Measurements from ENCODE around the gene SLC12A8. TPM values are rescaled to one million over a fixed set of nuclear protein-coding genes. Genes with fewer than 3 reads are reported as not detected.
A peak's percentile ranks its signal among the peaks of the same experiment; 100 is the strongest.

Gene SLC12A8
- total RNA-seq, 1 donor from 2014 or later: 6.1 TPM

DNA sequence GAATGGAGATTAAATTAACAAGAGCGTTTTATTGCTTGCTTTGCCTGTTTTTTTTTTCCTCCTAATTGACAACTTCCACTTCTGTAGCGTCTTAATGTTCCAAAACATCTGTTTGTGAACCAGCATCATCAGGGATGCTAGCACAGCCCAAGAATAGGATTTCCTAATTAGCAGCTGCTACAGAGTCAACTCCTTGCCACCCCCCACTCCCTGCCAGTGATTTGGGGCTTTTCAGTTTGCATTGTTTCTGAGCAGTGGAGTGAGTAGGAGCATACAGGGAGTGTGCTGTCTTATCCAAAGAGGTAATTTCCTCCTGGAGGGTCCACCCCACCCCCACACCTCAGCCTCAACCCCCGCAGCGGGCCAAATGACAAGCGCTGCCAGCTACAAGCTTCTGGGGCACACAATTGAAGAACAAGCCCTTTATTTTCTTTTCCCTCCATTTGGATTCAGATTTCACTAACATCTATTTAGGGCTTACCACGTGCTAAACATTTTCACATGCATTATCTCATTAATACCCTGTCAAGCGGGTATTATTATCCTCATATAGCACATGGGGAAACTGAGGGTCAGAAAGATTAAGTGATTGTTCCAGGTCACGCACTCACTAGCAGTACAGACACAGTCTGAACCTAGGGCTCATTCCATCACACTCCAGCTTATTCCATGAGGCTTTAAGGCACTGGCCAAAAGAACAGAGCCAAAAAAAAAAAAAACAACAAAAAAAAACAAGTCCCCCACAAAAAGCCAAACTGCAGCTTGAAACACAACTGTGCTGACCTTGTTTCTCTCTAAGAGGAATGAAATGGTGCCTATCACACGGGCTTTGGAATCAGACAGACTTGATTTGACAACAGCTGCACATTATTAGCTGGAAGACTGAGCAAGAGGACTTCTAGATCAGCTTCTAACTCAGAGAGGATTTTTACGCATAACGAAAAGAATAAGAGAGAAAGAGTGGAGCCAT lies 173.1 kb downstream of the SLC12A8 start:
- peaks cover 6% of the 10 kb centered on the region for H3K36me3 Mint-ChIP-seq (ENCODE audit: low read depth)
- H3K27ac Mint-ChIP-seq (ENCODE audit: unreplicated experiment): peak overlapping the region; percentile 45
- no peaks in the 10 kb centered on the region for H3K27me3 Mint-ChIP-seq (ENCODE audit: low read depth)
- peaks cover 42% of the 10 kb centered on the region for H3K4me1 Mint-ChIP-seq (ENCODE audit: low read depth)
- no peak for DNase-seq (ENCODE audit: low spot score)
- peaks cover 8% of the 10 kb centered on the region for H3K9me3 Mint-ChIP-seq (ENCODE audit: low read depth)
- TF ChIP-seq, protein P1, sequence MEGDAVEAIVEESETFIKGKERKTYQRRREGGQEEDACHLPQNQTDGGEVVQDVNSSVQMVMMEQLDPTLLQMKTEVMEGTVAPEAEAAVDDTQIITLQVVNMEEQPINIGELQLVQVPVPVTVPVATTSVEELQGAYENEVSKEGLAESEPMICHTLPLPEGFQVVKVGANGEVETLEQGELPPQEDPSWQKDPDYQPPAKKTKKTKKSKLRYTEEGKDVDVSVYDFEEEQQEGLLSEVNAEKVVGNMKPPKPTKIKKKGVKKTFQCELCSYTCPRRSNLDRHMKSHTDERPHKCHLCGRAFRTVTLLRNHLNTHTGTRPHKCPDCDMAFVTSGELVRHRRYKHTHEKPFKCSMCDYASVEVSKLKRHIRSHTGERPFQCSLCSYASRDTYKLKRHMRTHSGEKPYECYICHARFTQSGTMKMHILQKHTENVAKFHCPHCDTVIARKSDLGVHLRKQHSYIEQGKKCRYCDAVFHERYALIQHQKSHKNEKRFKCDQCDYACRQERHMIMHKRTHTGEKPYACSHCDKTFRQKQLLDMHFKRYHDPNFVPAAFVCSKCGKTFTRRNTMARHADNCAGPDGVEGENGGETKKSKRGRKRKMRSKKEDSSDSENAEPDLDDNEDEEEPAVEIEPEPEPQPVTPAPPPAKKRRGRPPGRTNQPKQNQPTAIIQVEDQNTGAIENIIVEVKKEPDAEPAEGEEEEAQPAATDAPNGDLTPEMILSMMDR (IDR thresholded peaks at IDR 0.05): no peak
- no peak overlapping the region for H3K4me3 Mint-ChIP-seq (ENCODE audit: unreplicated experiment)

DNA sequence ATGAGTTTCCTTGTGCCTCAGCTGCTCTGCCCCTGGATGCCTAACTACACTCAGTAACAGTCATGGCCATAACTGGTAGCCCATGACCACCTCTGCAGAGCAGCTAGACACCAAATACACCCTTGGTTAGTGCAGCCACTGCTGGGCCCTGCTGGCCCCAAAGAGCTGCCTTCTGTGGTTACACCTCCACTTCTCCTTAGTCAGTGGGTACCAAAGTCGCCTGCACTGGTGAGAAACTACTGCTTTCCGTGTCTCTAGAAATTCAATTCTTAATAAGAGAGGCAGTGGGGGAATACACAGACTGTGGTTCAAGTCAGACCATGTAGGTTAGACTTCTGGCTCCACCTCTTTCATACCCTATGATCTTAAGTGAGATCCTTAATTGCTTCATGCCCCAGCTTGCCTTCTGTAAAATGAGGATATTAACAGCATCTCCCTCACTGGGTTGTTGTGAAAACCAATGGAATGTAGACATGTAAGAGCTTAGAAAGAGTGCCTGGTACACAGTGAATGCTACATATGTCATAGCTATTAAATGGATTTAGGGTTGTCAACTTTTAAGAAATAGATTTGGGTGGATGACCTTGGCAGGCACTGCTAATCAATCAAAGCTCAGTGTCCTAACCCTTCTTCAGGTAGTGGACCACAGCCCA lies 174.9 kb downstream of the SLC12A8 start:
- TF ChIP-seq, protein P1 (IDR thresholded peaks at IDR 0.05): no peak
- no peak overlapping the region for H3K4me3 Mint-ChIP-seq (ENCODE audit: unreplicated experiment)
- H3K36me3 Mint-ChIP-seq (ENCODE audit: low read depth): peaks cover 6% of the 10 kb centered on the region
- no peaks in the 10 kb centered on the region for H3K27me3 Mint-ChIP-seq (ENCODE audit: low read depth)
- H3K9me3 Mint-ChIP-seq (ENCODE audit: low read depth): peaks cover 8% of the 10 kb centered on the region
- H3K27ac Mint-ChIP-seq (ENCODE audit: unreplicated experiment): no peak overlapping the region
- H3K4me1 Mint-ChIP-seq (ENCODE audit: low read depth): peaks cover 51% of the 10 kb centered on the region
- DNase-seq (ENCODE audit: low spot score): no peak

DNA sequence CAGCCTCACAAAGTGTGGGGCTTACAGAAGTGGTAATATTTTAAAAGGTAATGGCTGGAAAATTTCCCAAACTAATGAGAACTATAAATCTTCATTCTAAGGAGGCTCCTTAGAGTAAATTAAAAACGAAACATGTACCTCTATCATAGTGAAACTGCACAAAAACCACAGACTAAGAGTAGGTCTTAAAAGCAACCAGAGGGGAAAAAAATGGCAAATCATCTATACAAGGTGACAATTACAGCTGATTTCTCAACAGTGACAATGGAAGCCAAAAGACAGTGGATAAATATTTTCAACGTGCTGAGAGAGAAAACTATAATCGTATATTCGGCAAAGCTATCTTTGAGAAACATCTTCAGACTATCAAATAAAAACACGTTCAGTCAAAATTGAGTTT lies 177.3 kb downstream of the SLC12A8 start:
- peaks cover 8% of the 10 kb centered on the region for H3K9me3 Mint-ChIP-seq (ENCODE audit: low read depth)
- no peaks in the 10 kb centered on the region for H3K27me3 Mint-ChIP-seq (ENCODE audit: low read depth)
- peaks cover 6% of the 10 kb centered on the region for H3K36me3 Mint-ChIP-seq (ENCODE audit: low read depth)
- TF ChIP-seq, protein P1 (IDR thresholded peaks at IDR 0.05): no peak
- no peak for DNase-seq (ENCODE audit: low spot score)
- no peak overlapping the region for H3K27ac Mint-ChIP-seq (ENCODE audit: unreplicated experiment)
- peaks cover 46% of the 10 kb centered on the region for H3K4me1 Mint-ChIP-seq (ENCODE audit: low read depth)
- H3K4me3 Mint-ChIP-seq (ENCODE audit: unreplicated experiment): no peak overlapping the region

DNA sequence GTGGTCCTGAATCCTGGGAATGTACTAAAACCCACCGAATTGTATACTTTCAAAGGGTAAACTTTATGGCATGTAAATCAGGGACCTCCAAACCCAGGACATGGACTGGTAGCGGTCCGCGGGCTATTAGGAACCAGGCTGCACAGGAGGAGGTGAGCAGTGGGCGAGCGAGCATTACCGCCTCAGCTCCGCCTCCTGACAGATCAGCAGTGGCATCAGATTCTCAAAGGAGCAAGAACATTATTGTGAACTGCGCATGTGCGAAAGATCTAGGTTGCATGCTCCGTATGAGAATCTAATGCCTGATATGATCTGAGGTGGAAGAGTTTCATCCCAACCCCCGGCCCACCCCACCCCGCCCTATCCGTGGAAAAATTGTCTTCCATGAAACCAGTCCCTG lies 178.9 kb downstream of the SLC12A8 start:
- Mint-ChIP-seq H3K27ac (ENCODE audit: unreplicated experiment) (no peak overlapping the region), H3K4me3 (ENCODE audit: unreplicated experiment) (no peak overlapping the region), H3K4me1 (ENCODE audit: low read depth) (peaks cover 37% of the 10 kb centered on the region), H3K36me3 (ENCODE audit: low read depth) (peaks cover 8% of the 10 kb centered on the region), H3K9me3 (ENCODE audit: low read depth) (peaks cover 8% of the 10 kb centered on the region), H3K27me3 (ENCODE audit: low read depth) (no peaks in the 10 kb centered on the region)
- no peak for DNase-seq (ENCODE audit: low spot score)
- TF ChIP-seq, protein P1 (IDR thresholded peaks at IDR 0.05): no peak

DNA sequence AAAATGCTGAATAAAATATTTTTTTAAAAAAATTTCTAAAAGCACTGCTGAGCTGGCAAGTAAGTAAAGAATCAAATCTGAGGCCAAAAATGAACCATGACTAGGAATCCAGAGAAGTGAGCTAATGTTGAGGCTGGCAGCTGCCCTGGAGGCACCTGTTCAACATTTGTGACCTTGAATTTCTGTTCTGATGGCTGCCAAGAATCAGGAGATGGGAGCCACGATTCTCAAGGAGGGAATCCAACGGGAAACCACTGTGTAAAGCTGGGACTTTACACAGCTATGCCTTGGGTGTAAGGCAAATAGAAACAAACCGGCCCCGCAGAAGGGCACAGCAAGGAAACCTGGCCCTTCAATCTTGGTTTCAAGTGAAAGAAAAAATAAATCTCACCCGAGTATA lies 179.4 kb downstream of the SLC12A8 start:
- H3K36me3 Mint-ChIP-seq (ENCODE audit: low read depth): peaks cover 13% of the 10 kb centered on the region
- no peaks in the 10 kb centered on the region for H3K27me3 Mint-ChIP-seq (ENCODE audit: low read depth)
- no peak for DNase-seq (ENCODE audit: low spot score)
- H3K4me3 Mint-ChIP-seq (ENCODE audit: unreplicated experiment): no peak overlapping the region
- H3K9me3 Mint-ChIP-seq (ENCODE audit: low read depth): peaks cover 8% of the 10 kb centered on the region
- TF ChIP-seq, protein P1 (IDR thresholded peaks at IDR 0.05): no peak
- peaks cover 37% of the 10 kb centered on the region for H3K4me1 Mint-ChIP-seq (ENCODE audit: low read depth)
- peak overlapping the region; percentile 80 for H3K27ac Mint-ChIP-seq (ENCODE audit: unreplicated experiment)
